H1 (cell line): Measurements from ENCODE around the gene SH2D7. TPM values are rescaled to one million over a fixed set of nuclear protein-coding genes. Genes with fewer than 3 reads are reported as not detected.

ENCODE experiments used
- CTCF ChIA-PET: fragments of 300-600 bp; sonication (Branson Sonifier 250); formaldehyde crosslinking; loops from one replicate; lab custom pipeline; 2021; ENCODE audit not compliant: partially characterized antibody; lab: Charles Lee
- POLR2A ChIA-PET: fragments of 300-600 bp; sonication (Branson Sonifier 250); formaldehyde crosslinking; loops from one replicate; lab custom pipeline; 2021; ENCODE audit warnings: inconsistent platforms; ENCODE audit not compliant: partially characterized antibody; lab: Charles Lee
- DNase-seq, 2 experiments: peaks; one replicate each; pipeline versions ENCODE4 v3.0.0 to v3.0.0-alpha.2; 2010 to 2022; ENCODE audit warnings: low spot score in 2 of 2, low read depth in 1 of 2, mixed read lengths in 1 of 2
- FAIRE-seq: peaks from 2 replicates; lab custom pipeline; 2011; peaks lifted over from hg19 to GRCh38; lab: Jason Lieb, UNC
- H2AFZ ChIP-seq: 2 replicates; pipeline ENCODE4 v1.8.1; 2012; ENCODE audit warnings: low read length, inconsistent platforms
- H2AK5ac ChIP-seq: 2 replicates; pipeline ENCODE4 v1.6.1; 2013; ENCODE audit warnings: low read depth, low read length
- H2BK120ac ChIP-seq: replicated peaks from 2 replicates; pipeline ENCODE3; 2013; ENCODE audit warnings: low read depth, low read length, inconsistent platforms
- H2BK12ac ChIP-seq: 2 replicates; pipeline ENCODE4 v1.6.1; 2013; ENCODE audit warnings: low read depth, low read length
- H2BK15ac ChIP-seq: 2 replicates; pipeline ENCODE4 v1.6.1; 2013; ENCODE audit warnings: low read length
- H2BK20ac ChIP-seq: 2 replicates; pipeline ENCODE4 v1.6.1; 2013; ENCODE audit warnings: low read length
- H2BK5ac ChIP-seq: 2 replicates; pipeline ENCODE4 v1.6.1; 2013; ENCODE audit warnings: low read depth, low read length
- H3K14ac ChIP-seq: 2 replicates; pipeline ENCODE4 v1.6.1; 2013; ENCODE audit warnings: inconsistent platforms; ENCODE audit not compliant: insufficient read length
- H3K18ac ChIP-seq: 2 replicates; pipeline ENCODE4 v1.6.1; 2013; ENCODE audit warnings: low read length; ENCODE audit errors: extremely low read depth
- H3K23ac ChIP-seq: 2 replicates; pipeline ENCODE4 v1.6.1; 2013; ENCODE audit warnings: inconsistent platforms; ENCODE audit not compliant: insufficient read length
- H3K23me2 ChIP-seq: 2 replicates; pipeline ENCODE4 v1.6.1; 2013; ENCODE audit warnings: low read depth, low read length
- H3K27ac ChIP-seq: 2 replicates; pipeline ENCODE4 v1.6.1; 2011; ENCODE audit warnings: low read depth, low read length, inconsistent platforms
- H3K27me3 ChIP-seq, 4 experiments: replicated peaks in 1 of 4; 1 replicate in 1 of 4; 2 replicates in 3 of 4; pipeline versions ENCODE4 v1.6.1 to v1.8.1; 2011 to 2013; ENCODE audit warnings: low read length in 3 of 4, mild to moderate bottlenecking in 3 of 4, inconsistent platforms in 2 of 4, mixed read lengths in 2 of 4, moderate library complexity in 1 of 4; ENCODE audit not compliant: control insufficient read depth in 3 of 4, insufficient read depth in 3 of 4; ENCODE audit errors: extremely low read depth in 1 of 4
- H3K36me3 ChIP-seq, 4 experiments: 2 replicates each; pipeline versions ENCODE4 v1.6.1 to v1.8.1; 2011 to 2013; ENCODE audit warnings: mild to moderate bottlenecking in 4 of 4, low read length in 3 of 4, moderate library complexity in 2 of 4, control low read depth in 1 of 4, inconsistent platforms in 1 of 4; ENCODE audit not compliant: insufficient read depth in 4 of 4, control insufficient read depth in 2 of 4
- H3K4ac ChIP-seq: replicated peaks from 2 replicates; pipeline ENCODE3; 2013; ENCODE audit warnings: low read length, low read depth, mixed read lengths, inconsistent platforms; ENCODE audit not compliant: insufficient read length
- H3K4me1 ChIP-seq, 4 experiments: replicated peaks in 1 of 4; 1 replicate in 1 of 4; 2 replicates in 3 of 4; pipeline versions ENCODE4 v1.6.1 to v1.8.1; 2011 to 2013; ENCODE audit warnings: low read length in 3 of 4, inconsistent platforms in 2 of 4, mixed read lengths in 1 of 4; ENCODE audit not compliant: insufficient read depth in 4 of 4, control insufficient read depth in 3 of 4
- H3K4me2 ChIP-seq, 2 experiments: 2 replicates each; pipeline versions ENCODE4 v1.6.1 to v1.8.1; 2011 to 2013; ENCODE audit warnings: low read depth in 2 of 2, low read length in 2 of 2, control low read depth in 1 of 2, inconsistent platforms in 1 of 2, mild to moderate bottlenecking in 1 of 2; ENCODE audit not compliant: insufficient read depth in 1 of 2
- H3K4me3 ChIP-seq, 4 experiments: fragments of 200-600, 300-600 bp in 1 of 4; sonication (generic), shearing (Covaris generic), sonication (Bioruptor Twin) in 1 of 4; 2 replicates each; pipeline versions ENCODE4 v1.5.1 to v1.8.1; 2011 to 2016; ENCODE audit warnings: low read length in 4 of 4, low read depth in 3 of 4, control low read depth in 2 of 4, inconsistent platforms in 2 of 4, mild to moderate bottlenecking in 2 of 4, mixed read lengths in 1 of 4, moderate library complexity in 1 of 4; ENCODE audit not compliant: insufficient read depth in 2 of 4; ENCODE audit errors: extremely low read depth in 1 of 4
- H3K56ac ChIP-seq: replicated peaks from 2 replicates; pipeline ENCODE3; 2013; ENCODE audit warnings: low read depth, mild to moderate bottlenecking, mixed read lengths, low read length, inconsistent platforms; ENCODE audit not compliant: insufficient read length
- H3K79me1 ChIP-seq: 2 replicates; pipeline ENCODE4 v1.6.1; 2013; ENCODE audit warnings: low read depth, low read length, control low read depth
- H3K79me2 ChIP-seq, 2 experiments: 2 replicates each; pipeline versions ENCODE4 v1.6.1 to v1.8.1; 2012 to 2013; ENCODE audit warnings: low read length in 2 of 2, mild to moderate bottlenecking in 2 of 2, inconsistent platforms in 1 of 2; ENCODE audit not compliant: insufficient read depth in 2 of 2, control insufficient read depth in 1 of 2
- H3K9ac ChIP-seq, 4 experiments: replicated peaks in 1 of 4; 1 replicate in 1 of 4; 2 replicates in 3 of 4; pipeline versions ENCODE4 v1.6.1 to v1.8.1; 2011 to 2013; ENCODE audit warnings: low read depth in 3 of 4, low read length in 3 of 4, control low read depth in 2 of 4, mild to moderate bottlenecking in 2 of 4, moderate library complexity in 2 of 4, inconsistent platforms in 1 of 4; ENCODE audit errors: extremely low read depth in 1 of 4
- H3K9me3 ChIP-seq, 2 experiments: 2 replicates each; pipeline versions ENCODE4 v1.6.1 to v1.8.1; 2012 to 2013; ENCODE audit warnings: mild to moderate bottlenecking in 2 of 2, moderate library complexity in 2 of 2, control low read depth in 1 of 2, inconsistent platforms in 1 of 2, low read depth in 1 of 2, low read length in 1 of 2, mixed read lengths in 1 of 2; ENCODE audit not compliant: insufficient read depth in 2 of 2
- H4K20me1 ChIP-seq, 2 experiments: replicated peaks in 1 of 2; 2 replicates each; pipeline versions ENCODE3 to v1.8.1; 2011 to 2013; ENCODE audit warnings: inconsistent platforms in 2 of 2, low read length in 2 of 2, mild to moderate bottlenecking in 1 of 2; ENCODE audit not compliant: insufficient read depth in 2 of 2, control insufficient read depth in 1 of 2
- H4K5ac ChIP-seq: 2 replicates; pipeline ENCODE4 v1.6.1; 2013; ENCODE audit warnings: low read length, low read depth, mixed read lengths, inconsistent platforms; ENCODE audit not compliant: insufficient read length
- H4K8ac ChIP-seq: 2 replicates; pipeline ENCODE4 v1.8.0; 2013; ENCODE audit warnings: mild to moderate bottlenecking, moderate library complexity, low read length, inconsistent platforms; ENCODE audit not compliant: insufficient read depth; ENCODE audit errors: extremely low read depth
- H4K91ac ChIP-seq: replicated peaks from 2 replicates; pipeline ENCODE3; 2013; ENCODE audit warnings: low read length, mixed read lengths, inconsistent platforms; ENCODE audit not compliant: insufficient read length
- CHD1 ChIP-seq: IDR thresholded peaks from 2 replicates; pipeline ENCODE4 v1.6.1; 2012; ENCODE audit warnings: low read depth, low read length, improper control_type of control experiment
- EZH2 ChIP-seq: fragments of 200-600 bp; sonication (generic); IDR thresholded peaks from 2 replicates; pipeline ENCODE4 v1.7.1; 2012; ENCODE audit warnings: low read depth, mild to moderate bottlenecking, moderate library complexity, low read length, inconsistent platforms; ENCODE audit not compliant: severe bottlenecking
- KDM1A ChIP-seq: fragments of 200-600, 300-600 bp; sonication (generic); IDR thresholded peaks from 2 replicates; pipeline ENCODE4 v1.7.1; 2016; ENCODE audit warnings: mild to moderate bottlenecking, low read length, borderline replicate concordance
- YY1 ChIP-seq: IDR thresholded peaks from 2 replicates; pipeline ENCODE4 v1.6.1; 2011; ENCODE audit warnings: low read depth, mild to moderate bottlenecking, low read length
- ZNF274 ChIP-seq: IDR thresholded peaks from 2 replicates; pipeline ENCODE4 v1.7.0; 2012; ENCODE audit warnings: low read length, borderline replicate concordance; ENCODE audit errors: extremely low read depth
- WGBS, 2 experiments: shearing (Covaris generic) in 1 of 2; methylation state at CpG; one replicate each; pipeline versions ENCODE4 v1.1.6 to v1.1.7; 2013 to 2015; ENCODE audit warnings: low lambda C conversion rate in 2 of 2, mixed read lengths in 2 of 2, inconsistent platforms in 1 of 2, low coverage in 1 of 2, missing lambda C conversion rate in 1 of 2; ENCODE audit not compliant: insufficient replicate concordance in 2 of 2, insufficient coverage in 1 of 2, insufficient read length in 1 of 2; ENCODE audit errors: extremely low coverage in 1 of 2, missing lambda C conversion rate in 1 of 2; 5-methylcytosine and 5-hydroxymethylcytosine counted together
- polyA plus RNA-seq, 7 experiments: library from polyadenylated mRNA; depleted of rRNA in 3 of 7; stranded (reverse) in 5 of 7; unstranded in 2 of 7; fragments of >200 nt in 5 of 7; fragments of 200-250 nt in 2 of 7; gene quantifications; 1 replicate in 5 of 7; 2 replicates in 1 of 7; 4 replicates in 1 of 7; pipeline versions ENCODE4 v1.2.1 to v1.2.3, GENCODE V29; 2011 to 2013; ENCODE audit warnings: missing spikeins in 2 of 7, mixed read lengths in 2 of 7
- total RNA-seq: library from RNA; stranded (reverse); fragmentation: NEBNext Ultra II Directional; extraction: Animal tissue kit (Norgen Biotek cat#: 25700); gene quantifications from 2 replicates; pipeline ENCODE4 v1.2.1, GENCODE V29; 2021

SH2D7 gene
- total and polyA plus RNA-seq, 2 of the 8 experiments (the other 6 are each of a cell fraction or from before 2014, with no cell fraction given), result not detected

- Histone ChIP-seq H2BK12ac (no peak overlapping the region), H3K18ac (no peak overlapping the region), H4K91ac (no peak overlapping the region), H3K9me3 (no peaks in the 10 kb centered on the region), H2BK20ac (no peak overlapping the region), H4K5ac (no peak overlapping the region), H2BK5ac (no peak overlapping the region), H2BK15ac (no peak overlapping the region), H3K4me3 (no peak overlapping the region), H3K23me2 (no peaks in the 10 kb centered on the region), H3K27me3 (no peaks in the 10 kb centered on the region; a peak in 1 of 7 replicates), H3K79me2 (peaks cover 0 to 32% of the 10 kb centered on the region in 2 experiments; a peak in 2 of 4 replicates), H3K4me2 (no peak overlapping the region), H4K8ac (no peak overlapping the region; the same call in 1 of the 2 replicates), H2AFZ (no peak overlapping the region), H4K20me1 (peaks cover 1 to 9% of the 10 kb centered on the region in 2 experiments), H2BK120ac (no peak overlapping the region), H3K14ac (no peak overlapping the region), H2AK5ac (no peak overlapping the region), H3K9ac (no peak overlapping the region), H3K56ac (no peak overlapping the region), H3K27ac (no peak overlapping the region), H3K23ac (no peak overlapping the region), H3K79me1 (peaks cover 6% of the 10 kb centered on the region), H3K4ac (no peak overlapping the region), H3K36me3 (no peaks in the 10 kb centered on the region), H3K4me1 (peaks cover 3 to 16% (median 6%) of the 10 kb centered on the region in 4 experiments)
- POLR2A ChIA-PET, result no interaction called here
- no peak for FAIRE-seq
- CTCF ChIA-PET, result interaction anchor here (0.8 to 1.5 kb wide), 5 partner anchors 9 to 101 kb away, joined by 3 to 5 read pairs (median 4); no protein-coding TSS in a partner anchor
- WGBS, 2 experiments, result 88% methylated on average over 5 of the region's 5 CpGs; no CpG with 5 or more reads in 1 of the 2 experiments
- TF ChIP-seq YY1 (no peak), CHD1 (no peak), KDM1A (no peak), ZNF274 (no peak), EZH2 (no peak)
- no peak for DNase-seq
Measured at GRCh38 chr15:78060232-78060631, 32.1 kb upstream of the SH2D7 start.
